Naive B cell (primary cell): ENCODE measurements around the gene DBNDD1. TPM values are rescaled to one million over a fixed set of nuclear protein-coding genes. Genes with fewer than 3 reads are reported as not detected.
A peak's percentile ranks its signal among the peaks of the same experiment; 100 is the strongest.
"Not testable (repeated sequence)": the region's sequence is repeated elsewhere in the genome, so short reads cannot be mapped to it uniquely, and the experiment has no call there.

ENCODE experiments used
- ATAC-seq, 2 donors: fragments of 150-1000 bp; cut with Tn5 transposase; 2 replicates each; pipeline ENCODE4 v1.10.0; 2021; ENCODE audit warnings: low read depth in 2 of 2, mild to moderate bottlenecking in 2 of 2, moderate library complexity in 2 of 2
- DNase-seq: peaks from one replicate; pipeline ENCODE4 v3.0.0; 2022
- H3K27ac Mint-ChIP-seq, 6 donors: one replicate each; pipeline ENCODE4 v1.8.0; 2020 to 2022; ENCODE audit warnings: mild to moderate bottlenecking in 6 of 6, mixed read lengths in 6 of 6, moderate library complexity in 5 of 6, inconsistent platforms in 2 of 6
- H3K27me3 Mint-ChIP-seq, 3 donors: one replicate each; pipeline ENCODE4 v1.8.0; 2021 to 2022; ENCODE audit warnings: mixed read lengths in 3 of 3, mild to moderate bottlenecking in 1 of 3
- H3K36me3 Mint-ChIP-seq, 2 donors: one replicate each; pipeline ENCODE4 v1.8.0; 2020 to 2022; ENCODE audit warnings: mixed read lengths in 2 of 2, inconsistent platforms in 1 of 2, mild to moderate bottlenecking in 1 of 2
- H3K4me1 Mint-ChIP-seq, 3 donors: one replicate each; pipeline ENCODE4 v1.8.0; 2020 to 2022; ENCODE audit warnings: mixed read lengths in 3 of 3, inconsistent platforms in 1 of 3, mild to moderate bottlenecking in 1 of 3, moderate library complexity in 1 of 3
- H3K4me3 Mint-ChIP-seq, 8 donors: one replicate each; pipeline ENCODE4 v1.8.0; 2020 to 2022; ENCODE audit warnings: mild to moderate bottlenecking in 8 of 8, mixed read lengths in 8 of 8, moderate library complexity in 8 of 8, inconsistent platforms in 2 of 8
- H3K9me3 Mint-ChIP-seq, 7 donors: one replicate each; pipeline ENCODE4 v1.8.0; 2020 to 2022; ENCODE audit warnings: mixed read lengths in 7 of 7, mild to moderate bottlenecking in 5 of 7, inconsistent platforms in 2 of 7, moderate library complexity in 1 of 7
- polyA plus RNA-seq, 6 donors: library from polyadenylated mRNA; unstranded; fragments of 300-500 nt; fragmentation: Illumina TruSeq; gene quantifications; one replicate each; pipeline ENCODE4 v1.2.3, GENCODE V29; 2021; ENCODE audit warnings: low read depth in 6 of 6

The DBNDD1 gene
- polyA plus RNA-seq, 6 donors from 2014 or later = 48.9 to 149 (median 68.5) TPM

DNA sequence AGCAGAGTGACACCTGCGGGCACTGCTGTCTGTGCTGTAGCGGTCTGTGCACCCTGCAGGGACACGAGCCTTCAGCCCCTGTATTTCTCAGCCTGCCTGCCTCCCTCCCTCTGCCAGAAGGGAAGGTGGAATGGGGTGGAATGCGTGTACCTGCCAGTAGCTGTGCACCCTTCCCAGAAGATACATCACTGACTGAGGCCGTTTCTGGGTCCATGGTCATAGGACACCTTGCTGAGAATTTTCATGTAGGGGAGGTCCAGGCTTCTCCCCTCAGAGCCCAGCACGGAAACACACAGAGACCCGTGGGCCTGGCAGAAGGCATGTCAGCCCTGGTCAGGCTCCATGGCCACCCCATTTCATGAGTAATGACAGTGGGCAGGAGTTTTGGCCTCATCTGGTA lies 16.5 kb downstream of the DBNDD1 start:
- no peaks in the 10 kb centered on the region for H3K27me3 Mint-ChIP-seq

DNA sequence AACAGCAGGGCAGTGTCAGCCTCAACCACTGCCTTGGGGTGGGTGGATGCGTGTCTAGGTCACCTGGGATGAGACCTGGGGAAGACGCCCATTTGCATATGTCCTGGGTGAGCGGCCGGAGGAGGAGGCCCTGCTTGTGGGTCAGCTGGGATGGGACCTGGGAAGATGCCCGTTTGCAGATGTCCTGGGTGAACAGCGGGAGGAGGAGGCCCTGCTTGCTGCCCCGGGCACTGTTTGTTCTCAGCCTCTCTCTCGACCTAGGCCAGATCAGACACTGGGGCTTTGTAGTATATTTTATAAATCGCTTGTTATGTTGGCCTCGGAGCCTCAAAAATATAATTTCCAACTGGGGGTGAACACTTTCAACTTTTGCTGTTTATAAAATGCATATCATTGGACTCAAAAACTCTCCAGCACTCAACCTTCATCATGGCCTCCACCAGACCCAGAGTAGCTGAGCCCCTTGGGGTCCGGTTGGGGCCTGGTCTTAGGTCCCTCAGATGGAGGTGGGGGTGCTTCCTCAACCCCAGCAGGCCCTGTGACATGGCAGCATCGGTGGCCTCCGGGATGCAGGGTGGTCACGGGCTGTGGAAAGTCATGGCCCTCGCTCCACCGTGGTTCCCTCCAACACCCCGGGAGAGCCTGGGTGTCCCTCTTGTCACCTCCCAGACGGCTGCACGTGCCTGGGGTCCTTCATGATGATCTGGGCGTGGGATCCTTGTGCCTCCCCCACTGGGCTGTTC lies 17.3 kb downstream of the DBNDD1 start:
- Mint-ChIP-seq H3K36me3 (peaks cover 0 to 8% of the 10 kb centered on the region in 2 donors), H3K9me3 (no peaks in the 10 kb centered on the region), H3K4me3 (no peak overlapping the region), H3K4me1 (peaks cover 23 to 35% (median 23%) of the 10 kb centered on the region in 3 donors), H3K27ac (peak overlapping the region in 1 of 6 donors; percentile 34), H3K27me3 (no peaks in the 10 kb centered on the region)
- DNase-seq (no peak), ATAC-seq (no peak)

More for the DNA sequence above, 16.5 kb downstream of the DBNDD1 start:
- DNase-seq (no peak), ATAC-seq (no peak)
- Mint-ChIP-seq H3K36me3 (peaks cover 0 to 8% of the 10 kb centered on the region in 2 donors), H3K4me1 (peaks cover 29 to 44% (median 30%) of the 10 kb centered on the region in 3 donors), H3K27ac (peak overlapping the region in 2 of 6 donors; percentile 85 to 86), H3K4me3 (no peak overlapping the region), H3K9me3 (no peaks in the 10 kb centered on the region)

DNA sequence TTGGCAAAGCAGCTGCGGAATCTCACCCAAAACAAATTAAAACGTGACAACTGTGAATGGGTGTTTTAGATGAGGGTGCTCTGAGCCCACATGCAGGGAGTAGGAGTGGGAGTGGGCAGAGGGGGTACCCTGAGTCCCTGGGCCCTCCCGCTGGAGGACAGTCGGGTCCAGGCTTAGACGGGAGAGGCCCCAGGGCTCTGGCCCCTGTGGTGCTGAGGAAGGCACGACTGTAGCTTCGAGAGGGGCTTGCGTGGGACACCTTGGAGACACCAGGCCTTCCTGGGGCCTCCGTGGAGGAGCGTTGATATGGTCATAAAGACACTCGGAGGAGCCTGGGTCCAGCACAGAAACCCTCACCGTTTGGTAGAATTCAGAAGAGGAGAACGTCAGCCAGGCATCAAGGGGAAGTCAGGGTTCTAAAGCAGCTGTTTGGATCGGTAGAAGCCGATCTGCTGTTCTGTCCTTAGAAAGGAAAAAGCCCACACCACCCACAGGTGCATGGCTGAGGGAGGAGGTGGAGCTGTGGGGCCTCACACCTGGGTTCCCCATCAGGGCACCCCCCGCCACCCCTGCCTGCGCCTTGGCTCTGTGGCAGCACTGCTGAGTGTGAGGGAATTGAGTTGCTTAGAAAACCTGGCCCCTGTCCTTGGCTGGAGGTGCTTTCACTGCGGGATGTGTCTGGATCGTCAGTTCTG lies 18.4 kb downstream of the DBNDD1 start:
- H3K27ac Mint-ChIP-seq = peak overlapping the region in 1 of 6 donors; percentile 33
- no peak for ATAC-seq
- peaks cover 0 to 8% of the 10 kb centered on the region in 2 donors for H3K36me3 Mint-ChIP-seq
- DNase-seq = no peak
- H3K27me3 Mint-ChIP-seq = no peaks in the 10 kb centered on the region
- no peaks in the 10 kb centered on the region for H3K9me3 Mint-ChIP-seq
- no peak overlapping the region for H3K4me3 Mint-ChIP-seq
- H3K4me1 Mint-ChIP-seq = peaks cover 23 to 32% (median 23%) of the 10 kb centered on the region in 3 donors

GRCh38 chr16:89999831-90000574 lies 19.3 kb downstream of the DBNDD1 start:
- DNase-seq (no peak), ATAC-seq (no peak)
- H3K36me3 Mint-ChIP-seq = peaks cover 0 to 8% of the 10 kb centered on the region in 2 donors
- H3K27ac Mint-ChIP-seq = peak overlapping the region in 2 of 6 donors; percentile 54 to 72
- H3K4me3 Mint-ChIP-seq = peak overlapping the region in 1 of 8 donors; percentile 47
- H3K4me1 Mint-ChIP-seq = peaks cover 17 to 23% (median 20%) of the 10 kb centered on the region in 3 donors
- H3K9me3 Mint-ChIP-seq = no peaks in the 10 kb centered on the region
- H3K27me3 Mint-ChIP-seq = no peaks in the 10 kb centered on the region

DNA sequence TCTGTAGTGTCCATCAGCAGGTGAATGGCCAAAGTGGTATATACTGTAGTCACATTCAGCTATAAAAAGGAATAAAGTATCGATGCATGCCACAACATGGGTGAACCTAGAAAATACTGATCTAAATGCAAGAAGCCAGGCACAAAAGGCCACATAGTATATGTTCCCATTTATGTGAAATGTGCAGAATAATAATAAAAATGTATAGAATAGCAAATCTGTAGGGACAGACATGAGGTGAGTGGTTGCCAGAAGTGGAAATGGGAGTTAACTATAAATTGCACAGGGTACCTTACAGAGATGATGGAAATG lies 23.1 kb downstream of the DBNDD1 start:
- Mint-ChIP-seq H3K9me3 (peaks cover 0 to 4% (median 0%) of the 10 kb centered on the region in 7 donors), H3K27me3 (no peaks in the 10 kb centered on the region), H3K4me3 (peak overlapping the region in 2 of 8 donors; percentile 2 to 43), H3K4me1 (peaks cover 1 to 9% (median 8%) of the 10 kb centered on the region in 3 donors), H3K27ac (peak overlapping the region in 4 of 6 donors; percentile 44 to 81 (median 64)), H3K36me3 (peaks cover 0 to 8% of the 10 kb centered on the region in 2 donors)
- no peak for DNase-seq
- no peak for ATAC-seq

- H3K27ac Mint-ChIP-seq = peak overlapping the region in 5 of 6 donors; percentile 10 to 81 (median 61)
- not testable (repeated sequence) for H3K27me3 Mint-ChIP-seq, DNase-seq, H3K9me3 Mint-ChIP-seq, ATAC-seq, H3K4me1 Mint-ChIP-seq, H3K36me3 Mint-ChIP-seq
- peak overlapping the region in 2 of 8 donors; percentile 15 to 43 for H3K4me3 Mint-ChIP-seq
These were observed 23.6 kb downstream of the DBNDD1 start for GRCh38 chr16:89995475-89996177.

DNA sequence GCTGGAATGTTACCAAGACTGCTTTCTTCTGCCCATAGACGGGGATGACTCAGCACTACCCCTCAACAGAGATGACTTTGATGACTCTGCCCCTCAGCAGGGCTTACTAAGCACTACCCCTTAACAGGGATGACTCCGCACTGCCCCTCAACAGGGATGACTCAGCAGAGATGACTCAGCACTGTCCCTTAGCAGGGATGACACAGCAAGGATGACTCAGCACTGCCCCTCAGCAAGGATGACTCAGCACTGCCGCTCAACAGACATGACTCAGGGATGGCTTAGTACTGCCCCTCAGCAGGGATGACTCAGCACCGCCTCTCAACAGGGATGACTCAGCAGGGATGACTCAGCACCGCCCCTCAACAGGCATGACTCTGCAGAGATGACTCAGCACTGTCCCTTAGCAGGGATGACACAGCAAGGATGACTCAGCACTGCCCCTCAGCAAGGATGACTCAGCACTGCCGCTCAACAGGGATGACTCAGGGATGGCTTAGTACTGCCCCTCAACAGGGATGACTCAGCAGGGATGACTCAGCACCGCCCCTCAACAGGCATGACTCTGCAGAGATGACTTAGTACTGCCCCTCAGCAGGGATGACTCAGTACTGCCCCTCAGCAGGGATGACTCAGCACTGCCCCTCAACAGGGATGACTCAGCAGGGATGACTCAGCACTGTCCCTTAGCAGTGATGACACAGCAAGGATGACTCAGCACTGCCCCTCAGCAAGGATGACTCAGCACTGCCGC lies 24.4 kb downstream of the DBNDD1 start:
- H3K36me3 Mint-ChIP-seq, H3K4me1 Mint-ChIP-seq, H3K27me3 Mint-ChIP-seq, H3K9me3 Mint-ChIP-seq, DNase-seq, ATAC-seq: not testable (repeated sequence)
- Mint-ChIP-seq H3K4me3 (peak overlapping the region in 3 of 8 donors; percentile 53 to 70 (median 66)), H3K27ac (peak overlapping the region in 5 of 6 donors; percentile 54 to 94 (median 81))

GRCh38 chr16:89994389-89994720 lies 24.9 kb downstream of the DBNDD1 start:
- H3K4me1 Mint-ChIP-seq = no peaks in the 10 kb centered on the region
- no peaks in the 10 kb centered on the region for H3K27me3 Mint-ChIP-seq
- H3K36me3 Mint-ChIP-seq = no peaks in the 10 kb centered on the region
- H3K27ac Mint-ChIP-seq = peak overlapping the region in 4 of 6 donors; percentile 61 to 94 (median 72)
- peak overlapping the region in 1 of 8 donors; percentile 66 for H3K4me3 Mint-ChIP-seq
- no peak for ATAC-seq
- no peak for DNase-seq
- peaks cover 0 to 4% (median 0%) of the 10 kb centered on the region in 7 donors for H3K9me3 Mint-ChIP-seq

GRCh38 chr16:89993971-89994370 lies 25.3 kb downstream of the DBNDD1 start:
- peak overlapping the region in 2 of 6 donors; percentile 15 to 33 for H3K27ac Mint-ChIP-seq
- no peaks in the 10 kb centered on the region for H3K4me1 Mint-ChIP-seq
- peak overlapping the region in 1 of 8 donors; percentile 66 for H3K4me3 Mint-ChIP-seq
- no peaks in the 10 kb centered on the region for H3K27me3 Mint-ChIP-seq
- peaks cover 0 to 4% (median 0%) of the 10 kb centered on the region in 7 donors for H3K9me3 Mint-ChIP-seq
- DNase-seq = no peak
- no peak for ATAC-seq
- H3K36me3 Mint-ChIP-seq = no peaks in the 10 kb centered on the region

GRCh38 chr16:89993377-89993776 lies 25.9 kb downstream of the DBNDD1 start:
- no peak overlapping the region for H3K4me3 Mint-ChIP-seq
- H3K4me1 Mint-ChIP-seq = no peaks in the 10 kb centered on the region
- DNase-seq (no peak), ATAC-seq (no peak)
- no peak overlapping the region for H3K27ac Mint-ChIP-seq
- H3K27me3 Mint-ChIP-seq = no peaks in the 10 kb centered on the region
- peaks cover 0 to 4% (median 0%) of the 10 kb centered on the region in 7 donors for H3K9me3 Mint-ChIP-seq
- H3K36me3 Mint-ChIP-seq = no peaks in the 10 kb centered on the region

DNA sequence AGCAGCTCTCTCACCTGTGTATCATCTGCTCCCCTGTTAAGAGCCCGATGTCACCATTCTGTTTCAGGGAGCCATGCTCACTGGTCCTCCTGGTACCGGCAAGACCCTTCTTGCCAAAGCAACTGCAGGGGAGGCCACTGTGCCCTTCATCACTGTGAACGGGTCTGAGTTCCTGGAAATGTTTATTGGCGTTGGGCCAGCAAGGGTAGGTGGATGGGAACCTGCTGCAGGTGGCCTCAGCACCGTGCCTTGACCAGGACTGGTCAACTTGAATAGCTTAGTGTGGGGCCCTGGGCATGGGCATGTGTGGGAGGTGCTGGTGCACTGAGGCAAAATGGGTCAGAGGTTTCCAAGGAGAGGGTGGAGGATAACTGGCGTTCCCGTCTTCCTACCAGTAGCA lies 28.5 kb downstream of the DBNDD1 start:
- peaks cover 6 to 8% of the 10 kb centered on the region in 2 donors for H3K36me3 Mint-ChIP-seq
- H3K27ac Mint-ChIP-seq = peak overlapping the region in 1 of 6 donors; percentile 54
- no peak for ATAC-seq
- peaks cover 0 to 4% (median 0%) of the 10 kb centered on the region in 7 donors for H3K9me3 Mint-ChIP-seq
- no peak for DNase-seq
- no peaks in the 10 kb centered on the region for H3K27me3 Mint-ChIP-seq
- no peak overlapping the region for H3K4me3 Mint-ChIP-seq
- peaks cover 10 to 14% (median 12%) of the 10 kb centered on the region in 3 donors for H3K4me1 Mint-ChIP-seq

DNA sequence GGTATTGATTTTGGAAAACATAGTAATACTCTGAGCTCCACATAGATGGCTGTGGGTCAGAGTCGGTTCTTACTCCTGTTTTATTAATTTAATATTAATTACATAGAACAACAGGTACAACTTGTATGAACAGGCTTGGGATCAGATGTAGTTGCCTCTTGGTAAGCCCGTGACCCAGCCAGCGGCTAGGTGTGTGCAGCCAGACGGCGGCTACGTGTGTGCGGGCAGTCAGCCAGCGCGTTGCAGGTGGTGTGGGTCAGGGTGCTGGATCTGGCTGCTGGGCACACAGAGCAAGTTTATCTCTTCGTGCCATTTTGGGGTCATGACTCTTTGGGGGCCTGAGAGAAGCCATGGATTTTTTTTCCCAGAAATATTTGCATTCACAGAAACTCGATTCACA lies 30.3 kb downstream of the DBNDD1 start:
- H3K36me3 Mint-ChIP-seq = peaks cover 21% of the 10 kb centered on the region in 2 donors

More for the DNA sequence above, 30.3 kb downstream of the DBNDD1 start:
- H3K27me3 Mint-ChIP-seq = no peaks in the 10 kb centered on the region
- H3K4me1 Mint-ChIP-seq = peaks cover 16 to 24% (median 18%) of the 10 kb centered on the region in 3 donors
- peak overlapping the region in 1 of 8 donors; percentile 28 for H3K4me3 Mint-ChIP-seq
- ATAC-seq (no peak), DNase-seq (no peak)
- no peak overlapping the region for H3K27ac Mint-ChIP-seq
- H3K9me3 Mint-ChIP-seq = no peaks in the 10 kb centered on the region
